OCI-LY7 (cell line): ENCODE measurements around the gene GLP1R. TPM values are rescaled to one million over a fixed set of nuclear protein-coding genes. Genes with fewer than 3 reads are reported as not detected.
A peak's percentile ranks its signal among the peaks of the same experiment; 100 is the strongest.

Experiments used
- BruUV-seq: library from RNA; stranded (reverse); fragments of 400-500 nt; replicated peaks from 2 replicates; lab custom pipeline; 2021; lab: Mats Ljungman, UMichigan
- CTCF ChIA-PET: fragments of 300-600 bp; sonication (Branson Sonifier 250); formaldehyde crosslinking; loops from one replicate; lab custom pipeline; 2022; ENCODE audit warnings: antibody characterized with exemption; ENCODE audit not compliant: unreplicated experiment; lab: Charles Lee
- POLR2A ChIA-PET: fragments of 300-600 bp; sonication (Branson Sonifier 250); formaldehyde crosslinking; loops from one replicate; lab custom pipeline; 2022; ENCODE audit warnings: antibody characterized with exemption; lab: Charles Lee
- DNase-seq: peaks from one replicate; pipeline ENCODE4 v3.0.0-alpha.2; 2015; ENCODE audit warnings: low spot score
- H2AFZ ChIP-seq: fragments of 200-600 bp; sonication (generic), shearing (Covaris generic); 2 replicates; pipeline ENCODE4 v1.6.1; 2014; ENCODE audit warnings: mild to moderate bottlenecking, antibody characterized with exemption, low read length, moderate library complexity
- H3K27ac ChIP-seq: fragments of 200-600 bp; sonication (generic); 2 replicates; pipeline ENCODE4 v1.5.1; 2014; ENCODE audit warnings: mixed run types, low read depth, mild to moderate bottlenecking, moderate library complexity, low read length, inconsistent platforms; ENCODE audit not compliant: poor library complexity, severe bottlenecking
- H3K36me3 ChIP-seq: fragments of 200-600 bp; sonication (generic); 2 replicates; pipeline ENCODE4 v1.6.1; 2014; ENCODE audit warnings: mild to moderate bottlenecking, antibody characterized with exemption, low read length, moderate library complexity, mixed read lengths; ENCODE audit not compliant: insufficient read depth
- H3K4me1 ChIP-seq: fragments of 200-600 bp; sonication (generic); 2 replicates; pipeline ENCODE4 v1.5.1; 2014; ENCODE audit warnings: mild to moderate bottlenecking, low read length; ENCODE audit not compliant: insufficient read depth, poor library complexity, severe bottlenecking
- H3K4me2 ChIP-seq: fragments of 200-600 bp; sonication (generic); 2 replicates; pipeline ENCODE4 v1.6.1; 2014; ENCODE audit warnings: mild to moderate bottlenecking, low read length
- H3K4me3 ChIP-seq: fragments of 200-600 bp; sonication (generic); 2 replicates; pipeline ENCODE4 v1.5.1; 2014; ENCODE audit warnings: mild to moderate bottlenecking, low read depth, low read length; ENCODE audit not compliant: poor library complexity, severe bottlenecking
- H3K79me2 ChIP-seq: fragments of 200-600 bp; sonication (generic); 2 replicates; pipeline ENCODE4 v1.6.1; 2016; ENCODE audit warnings: low read depth, mild to moderate bottlenecking, low read length, moderate library complexity, mixed read lengths; ENCODE audit not compliant: insufficient read depth
- H3K9me2 ChIP-seq: fragments of 200-600 bp; sonication (generic); 2 replicates; pipeline ENCODE4 v1.6.1; 2016; ENCODE audit warnings: mild to moderate bottlenecking, low read length, mixed read lengths; ENCODE audit not compliant: insufficient read depth
- H3K9me3 ChIP-seq: fragments of 200-600 bp; sonication (generic); 2 replicates; pipeline ENCODE4 v1.6.1; 2014; ENCODE audit warnings: mild to moderate bottlenecking, mixed run types, low read length, mixed read lengths
- H4K20me1 ChIP-seq: fragments of 200-600 bp; sonication (generic); 2 replicates; pipeline ENCODE4 v1.6.1; 2014; ENCODE audit warnings: mild to moderate bottlenecking, antibody characterized with exemption, low read length, moderate library complexity, mixed read lengths; ENCODE audit not compliant: insufficient read depth
- CTCF ChIP-seq: fragments of 200-600 bp; sonication (generic); conservative IDR thresholded peaks from 2 replicates; pipeline ENCODE4 v1.5.1; 2014; ENCODE audit warnings: mild to moderate bottlenecking, antibody characterized with exemption, low read length, moderate library complexity, mixed read lengths
- EZH2phosphoT487 ChIP-seq: fragments of 200-600 bp; sonication (generic); IDR thresholded peaks from 2 replicates; pipeline ENCODE4 v1.6.1; 2018; ENCODE audit warnings: low read depth, borderline replicate concordance, mild to moderate bottlenecking, mixed run types, antibody characterized with exemption, low read length, moderate library complexity, mixed read lengths
- intact Hi-C: fragments of 100-400 bp; cut with micrococcal nuclease; formaldehyde crosslinking; loops from one replicate; pipeline ENCODE4 v1.10.0; 2022; ENCODE audit not compliant: unreplicated experiment
- total RNA-seq, 2 experiments: library from RNA; depleted of rRNA in 1 of 2; stranded (reverse); fragments of >200 nt in 1 of 2; shearing (Covaris generic) in 1 of 2; gene quantifications; 2 replicates each; pipeline ENCODE4 v1.2.3, GENCODE V29; 2014 to 2022

GLP1R gene
- total RNA-seq, 2 experiments from 2014 or later, result not detected

GRCh38 chr6:39137245-39137644 is 88.7 kb downstream of the GLP1R start:
- TF ChIP-seq CTCF (no peak), EZH2phosphoT487 (no peak)
- DNase-seq, result peak; percentile 51
- Histone ChIP-seq H3K36me3 (no peaks in the 10 kb centered on the region), H4K20me1 (no peaks in the 10 kb centered on the region), H3K4me2 (no peak overlapping the region), H3K9me2 (no peaks in the 10 kb centered on the region), H3K27ac (no peak overlapping the region), H3K4me1 (no peaks in the 10 kb centered on the region), H3K79me2 (no peaks in the 10 kb centered on the region), H3K9me3 (no peaks in the 10 kb centered on the region), H2AFZ (no peak overlapping the region), H3K4me3 (no peak overlapping the region)
- ChIA-PET POLR2A (no interaction called here), CTCF (no interaction called here)
- intact Hi-C loops, result no loop called here
- BruUV-seq, result no TSS peak

Other genes starting within 250 kb of the GLP1R start
- gene SAYSD1, start 66.4 kb downstream of the GLP1R start, total RNA-seq (2014; rRNA removed; shearing (Covaris generic)), result 14.1 and 15.6 TPM in 2 replicates
- gene SAYSD1, start 66.4 kb downstream of the GLP1R start, total RNA-seq (2022), result 10.7 and 11.7 TPM in 2 replicates
- not detected in 2 replicates for gene KCNK5, start 180.7 kb downstream of the GLP1R start, total RNA-seq (2014; rRNA removed; shearing (Covaris generic))
- not detected in 2 replicates for gene KCNK5, start 180.7 kb downstream of the GLP1R start, total RNA-seq (2022)